Stimulated activated naive CD4-positive, alpha-beta T cell (primary cell): ENCODE results near the gene ITGAX.
"Not testable (repeated sequence)": the region's sequence is repeated elsewhere in the genome, so short reads cannot be mapped to it uniquely, and the experiment has no call there.

Experiments used
- DNase-seq, 6 experiments: peaks; one replicate each; lab custom pipeline; 2025; lab: John Stamatoyannopoulos, UW

ITGAX gene

GRCh38 chr16:31410082-31410481 is 55.1 kb downstream of the ITGAX start:
- DNase-seq: no peak

GRCh38 chr16:31411024-31411844 is 56.3 kb downstream of the ITGAX start:
- DNase-seq: no peak

GRCh38 chr16:31412750-31413149 is 57.8 kb downstream of the ITGAX start:
- DNase-seq: no peak

- no peak for DNase-seq
Measured at GRCh38 chr16:31413381-31413780, 58.4 kb downstream of the ITGAX start.

- DNase-seq: no peak
Measured at GRCh38 chr16:31413943-31414342, 59.0 kb downstream of the ITGAX start.

GRCh38 chr16:31414706-31415105 is 59.7 kb downstream of the ITGAX start:
- no peak for DNase-seq

GRCh38 chr16:31416371-31416770 is 61.4 kb downstream of the ITGAX start:
- no peak for DNase-seq

- DNase-seq: not testable (repeated sequence)
Measured at GRCh38 chr16:31417036-31417435, 62.1 kb downstream of the ITGAX start.

- DNase-seq: no peak
Measured at GRCh38 chr16:31417916-31418315, 62.9 kb downstream of the ITGAX start.

- no peak for DNase-seq
Measured at GRCh38 chr16:31420037-31420436, 65.1 kb downstream of the ITGAX start.

- DNase-seq: no peak
Measured at GRCh38 chr16:31421587-31421986, 66.6 kb downstream of the ITGAX start.

GRCh38 chr16:31423241-31423640 is 68.3 kb downstream of the ITGAX start:
- DNase-seq: no peak

- DNase-seq: no peak
Measured at GRCh38 chr16:31423801-31424200, 68.8 kb downstream of the ITGAX start.

GRCh38 chr16:31427441-31428278 is 72.7 kb downstream of the ITGAX start:
- peak; percentile 32 to 69 (median 60) for DNase-seq

- no peak for DNase-seq
Measured at GRCh38 chr16:31428279-31428597, 73.3 kb downstream of the ITGAX start, which contains the start of gene COX6A2. Gene COX6A2 (minus strand): TSS chr16:31428360. CDS start chr16:31428325, 35 bp downstream.

GRCh38 chr16:31428638-31429247 is 73.8 kb downstream of the ITGAX start:
- DNase-seq: no peak

GRCh38 chr16:31429314-31429713 is 74.3 kb downstream of the ITGAX start:
- DNase-seq: no peak

- DNase-seq: no peak
Measured at GRCh38 chr16:31429796-31430195, 74.8 kb downstream of the ITGAX start.

GRCh38 chr16:31430380-31431052 is 75.5 kb downstream of the ITGAX start:
- no peak for DNase-seq
